GM23248 (cell line): ENCODE data around the gene ZMAT5. TPM values are rescaled to one million over a fixed set of nuclear protein-coding genes. Genes with fewer than 3 reads are reported as not detected.
A peak's percentile ranks its signal among the peaks of the same experiment; 100 is the strongest.

ENCODE experiments used
- DNase-seq: peaks from one replicate; pipeline ENCODE4 v3.0.0-alpha.2; 2015
- H2AFZ ChIP-seq: fragments of 200-600 bp; sonication (generic); 2 replicates; pipeline ENCODE4 v1.6.1; 2016; ENCODE audit warnings: antibody characterized with exemption
- H3F3A ChIP-seq: fragments of 200-600 bp; sonication (generic); 2 replicates; pipeline ENCODE4 v1.6.1; 2016; ENCODE audit warnings: mild to moderate bottlenecking, antibody characterized with exemption, mixed run types; ENCODE audit not compliant: insufficient read depth
- H3K27ac ChIP-seq: fragments of 200-600 bp; sonication (generic); 2 replicates; pipeline ENCODE4 v1.5.1; 2016; ENCODE audit warnings: mild to moderate bottlenecking
- H3K27me3 ChIP-seq: fragments of 200-600 bp; sonication (generic); replicated peaks from 2 replicates; pipeline ENCODE4 v1.6.1; 2016; ENCODE audit warnings: mild to moderate bottlenecking; ENCODE audit not compliant: insufficient read depth
- H3K36me3 ChIP-seq: fragments of 200-600 bp; sonication (generic); 2 replicates; pipeline ENCODE4 v1.6.1; 2016; ENCODE audit warnings: low read depth, mild to moderate bottlenecking
- H3K4me1 ChIP-seq: fragments of 200-600 bp; sonication (generic); 2 replicates; pipeline ENCODE4 v1.6.1; 2016; ENCODE audit warnings: mild to moderate bottlenecking; ENCODE audit not compliant: insufficient read depth
- H3K4me2 ChIP-seq: fragments of 200-600 bp; sonication (generic); one replicate; pipeline ENCODE4 v1.6.1; 2016; ENCODE audit warnings: mild to moderate bottlenecking; ENCODE audit not compliant: unreplicated experiment
- H3K4me3 ChIP-seq: fragments of 200-600 bp; sonication (generic); 2 replicates; pipeline ENCODE4 v1.5.1; 2016; ENCODE audit warnings: mild to moderate bottlenecking
- H3K79me2 ChIP-seq: fragments of 200-600 bp; sonication (generic); 2 replicates; pipeline ENCODE4 v1.6.1; 2016; ENCODE audit warnings: mild to moderate bottlenecking; ENCODE audit not compliant: insufficient read depth
- H3K9ac ChIP-seq: fragments of 200-600 bp; sonication (generic); 2 replicates; pipeline ENCODE4 v1.6.1; 2016; ENCODE audit warnings: mild to moderate bottlenecking
- H3K9me2 ChIP-seq: fragments of 200-600 bp; sonication (generic); 2 replicates; pipeline ENCODE4 v1.6.1; 2016; ENCODE audit warnings: mixed run types, mild to moderate bottlenecking, moderate library complexity; ENCODE audit not compliant: insufficient read depth
- H3K9me3 ChIP-seq: fragments of 200-600 bp; sonication (generic); one replicate; pipeline ENCODE4 v1.6.1; 2017; ENCODE audit warnings: low read depth
- H4K20me1 ChIP-seq: fragments of 200-600 bp; sonication (generic); 2 replicates; pipeline ENCODE4 v1.6.0; 2016; ENCODE audit not compliant: insufficient read depth
- EZH2 ChIP-seq: fragments of 200-600 bp; sonication (generic); IDR thresholded peaks from 2 replicates; pipeline ENCODE4 v1.6.1; 2018; ENCODE audit warnings: antibody characterized with exemption, mild to moderate bottlenecking; ENCODE audit not compliant: insufficient read depth, poor library complexity, severe bottlenecking
- EZH2phosphoT487 ChIP-seq: fragments of 200-600 bp; sonication (generic); IDR thresholded peaks from 2 replicates; pipeline ENCODE4 v1.6.1; 2018; ENCODE audit warnings: antibody characterized with exemption, moderate library complexity, mild to moderate bottlenecking, low read depth; ENCODE audit not compliant: insufficient read depth
- WGBS, 2 experiments: methylation state at CpG; one replicate each; pipeline ENCODE4 v1.1.6; 2015 to 2017; ENCODE audit warnings: low lambda C conversion rate in 2 of 2, low coverage in 1 of 2; ENCODE audit errors: missing lambda C conversion rate in 2 of 2; 5-methylcytosine and 5-hydroxymethylcytosine counted together
- in situ Hi-C: fragments of 300-500 bp; cut with MboI; formaldehyde crosslinking; loops from 2 replicates; pipeline ENCODE4 v1.15.0; 2020
- polyA plus RNA-seq: library from polyadenylated mRNA; unstranded; fragments of >200 nt; fragmentation: Nextera tagmentation; extraction: Ambion mirVana; gene quantifications from 2 replicates; pipeline ENCODE4 v1.2.1, GENCODE V29; 2016
- total RNA-seq: library from RNA; depleted of rRNA; stranded (reverse); fragments of >200 nt; shearing (Covaris generic); gene quantifications from 2 replicates; pipeline ENCODE4 v1.2.3, GENCODE V29; 2014

ZMAT5 gene
- total and polyA plus RNA-seq, 2 experiments from 2014 or later, result 11.3 to 35.8 TPM

GRCh38 chr22:29716814-29717545 lies 49.8 kb downstream of the ZMAT5 start:
- no peak overlapping the region for H3K27ac ChIP-seq
- H3K4me1 ChIP-seq, result no peaks in the 10 kb centered on the region
- TF ChIP-seq EZH2, result no peak
- no peak for TF ChIP-seq EZH2phosphoT487
- H3K9me3 ChIP-seq, result no peaks in the 10 kb centered on the region
- no peak overlapping the region for H3K9ac ChIP-seq
- no peak overlapping the region for H3K4me3 ChIP-seq
- H3K4me2 ChIP-seq, result no peak overlapping the region
- in situ Hi-C loops, result no loop called here
- peak; percentile 82 for DNase-seq
- no peaks in the 10 kb centered on the region for H3K79me2 ChIP-seq
- 44 to 49% methylated on average over 12 to 16 of the region's 16 CpGs for WGBS, 2 experiments
- H3K36me3 ChIP-seq, result no peaks in the 10 kb centered on the region
- H4K20me1 ChIP-seq, result no peaks in the 10 kb centered on the region
- no peak overlapping the region for H2AFZ ChIP-seq
- H3F3A ChIP-seq, result no peaks in the 10 kb centered on the region
- H3K27me3 ChIP-seq, result peaks cover 42% of the 10 kb centered on the region
- no peaks in the 10 kb centered on the region for H3K9me2 ChIP-seq

GRCh38 chr22:29715705-29716104 lies 51.1 kb downstream of the ZMAT5 start:
- Histone ChIP-seq H3K27ac (no peak overlapping the region), H2AFZ (no peak overlapping the region), H3K9me3 (no peaks in the 10 kb centered on the region), H3K9me2 (no peaks in the 10 kb centered on the region), H3K27me3 (peaks cover 34% of the 10 kb centered on the region), H3K4me3 (no peak overlapping the region), H3K79me2 (no peaks in the 10 kb centered on the region), H3K36me3 (no peaks in the 10 kb centered on the region), H4K20me1 (no peaks in the 10 kb centered on the region), H3K4me2 (no peak overlapping the region), H3K9ac (no peak overlapping the region), H3K4me1 (no peaks in the 10 kb centered on the region), H3F3A (no peaks in the 10 kb centered on the region)
- no peak for DNase-seq
- no peak for TF ChIP-seq EZH2phosphoT487
- in situ Hi-C loops, result no loop called here
- 25 to 33% methylated on average over 5 of the region's 5 CpGs for WGBS, 2 experiments

- Histone ChIP-seq H3K9me2 (no peaks in the 10 kb centered on the region), H3F3A (no peaks in the 10 kb centered on the region), H2AFZ (no peak overlapping the region), H3K79me2 (no peaks in the 10 kb centered on the region), H4K20me1 (no peaks in the 10 kb centered on the region), H3K4me3 (no peak overlapping the region), H3K27ac (no peak overlapping the region), H3K4me2 (no peak overlapping the region), H3K36me3 (no peaks in the 10 kb centered on the region), H3K9ac (no peak overlapping the region), H3K4me1 (no peaks in the 10 kb centered on the region), H3K9me3 (no peaks in the 10 kb centered on the region), H3K27me3 (peaks cover 33% of the 10 kb centered on the region)
- no peak for TF ChIP-seq EZH2phosphoT487
- TF ChIP-seq EZH2, result no peak
- in situ Hi-C loops, result no loop called here
- no peak for DNase-seq
- 42 to 48% methylated on average over 13 of the region's 13 CpGs for WGBS, 2 experiments
Measured at GRCh38 chr22:29715240-29715639, 51.6 kb downstream of the ZMAT5 start.

DNA sequence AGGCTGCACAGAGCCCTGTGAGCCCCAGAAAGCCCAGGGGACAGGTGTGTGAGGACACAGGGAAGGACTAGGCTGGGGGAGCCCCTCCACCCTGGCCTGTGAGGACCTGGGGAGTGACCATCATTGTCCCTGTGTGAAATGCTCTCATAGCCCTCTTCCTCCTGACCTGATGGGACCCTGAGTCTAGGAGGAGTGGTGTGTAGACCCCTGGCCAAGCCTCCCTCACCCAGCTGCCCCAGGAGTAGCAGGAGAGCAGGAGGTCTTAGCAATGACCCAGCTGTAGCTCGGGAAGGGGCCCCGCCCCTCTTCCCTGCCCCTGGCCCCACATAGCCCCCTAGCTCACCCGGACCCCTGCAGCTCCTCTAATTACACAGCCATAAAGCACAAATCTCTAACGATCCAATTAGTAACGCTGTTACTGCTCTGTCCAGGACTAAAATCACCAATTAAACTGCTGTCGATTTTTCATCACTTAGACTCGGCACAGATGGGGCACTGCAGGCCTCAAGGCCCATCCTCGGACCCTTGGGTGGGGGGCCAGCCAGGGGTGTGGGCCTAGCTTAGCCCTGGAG lies 53.6 kb downstream of the ZMAT5 start:
- no peak overlapping the region for H3K4me3 ChIP-seq
- H3K4me2 ChIP-seq, result no peak overlapping the region
- H3K36me3 ChIP-seq, result no peaks in the 10 kb centered on the region
- no peaks in the 10 kb centered on the region for H3F3A ChIP-seq
- peaks cover 19% of the 10 kb centered on the region; the same call in 1 of the 2 replicates for H3K27me3 ChIP-seq
- no peak overlapping the region for H2AFZ ChIP-seq
- no peaks in the 10 kb centered on the region for H3K79me2 ChIP-seq
- DNase-seq, result no peak
- no peaks in the 10 kb centered on the region for H3K9me2 ChIP-seq
- H3K9me3 ChIP-seq, result no peaks in the 10 kb centered on the region
- in situ Hi-C loops, result no loop called here
- 23 to 26% methylated on average over 5 to 8 of the region's 8 CpGs for WGBS, 2 experiments
- H3K27ac ChIP-seq, result no peak overlapping the region
- no peak overlapping the region for H3K9ac ChIP-seq
- H4K20me1 ChIP-seq, result no peaks in the 10 kb centered on the region
- TF ChIP-seq EZH2 (no peak), EZH2phosphoT487 (no peak)
- no peaks in the 10 kb centered on the region for H3K4me1 ChIP-seq
